ENCODE measurements around the gene MIEF1. TPM values are rescaled to one million over a fixed set of nuclear protein-coding genes. Genes with fewer than 3 reads are reported as not detected.

The MIEF1 gene
- total and polyA plus RNA-seq, 7 experiments from 2014 or later, result 17.5 to 42.3 (median 33.2) TPM

DNA sequence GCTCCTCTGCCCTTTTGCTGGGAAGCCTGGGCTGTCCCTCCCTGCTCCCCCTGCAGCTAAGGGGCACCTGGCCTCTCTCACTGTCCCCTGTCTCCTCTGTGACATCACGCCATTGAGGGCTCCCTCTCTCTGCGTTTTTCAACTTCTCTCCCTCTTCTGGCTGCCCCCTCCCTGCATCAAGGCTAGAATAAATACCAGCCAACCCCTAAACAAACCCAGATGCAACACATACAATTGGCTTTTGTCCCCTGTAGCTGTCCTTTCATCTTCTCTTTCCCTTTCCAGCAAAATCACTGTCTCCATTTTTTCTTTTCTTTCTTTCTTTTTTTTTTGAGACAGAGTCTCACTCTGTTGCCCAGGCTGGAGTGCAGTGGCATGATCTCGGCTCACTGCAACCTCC is 3.3 kb upstream of the MIEF1 start:
- H3K36me3 ChIP-seq (ENCODE audit: control insufficient read depth in 2 of 3, insufficient read depth in 3 of 3, low read length in 3 of 3), result peaks cover 0 to 5% (median under 1%) of the 10 kb centered on the region in 3 experiments
- ATAC-seq, result no peak
- no peaks in the 10 kb centered on the region for H3K27me3 ChIP-seq (ENCODE audit: control insufficient read depth in 2 of 2, insufficient read depth in 2 of 2, low read length in 2 of 2)
- ChIA-PET CTCF (interaction anchor here (7.3 kb wide), 1 partner anchor 31 kb away, joined by 120 read pairs; the partner anchor contains the start of gene RPS19BP1), POLR2A (interaction anchor here (0.6 to 1.9 kb wide), 4 partner anchors 22 to 1097 kb away, joined by 3 to 4 read pairs (median 3); partner anchors contain the start of gene ATF4)
- DNase-seq, result no peak
- Mint-ChIP-seq H3K27me3 (peaks cover 0 to 7% (median 0%) of the 10 kb centered on the region in 5 donors), H3K4me3 (no peak overlapping the region), H3K9me3 (no peaks in the 10 kb centered on the region), H3K36me3 (peaks cover 0 to 3% (median 0%) of the 10 kb centered on the region in 5 donors), H3K4me1 (peaks cover 14 to 36% (median 30%) of the 10 kb centered on the region in 7 donors), H3K27ac (no peak overlapping the region)
- no peak overlapping the region for H3K4me3 ChIP-seq (ENCODE audit: low read length)
- intact Hi-C loops (cut with micrococcal nuclease), result loop anchor here in 1 of 2 donors (5.0 kb wide), 1 partner anchor 523 kb away; no protein-coding TSS in a partner anchor
- H3K9me3 ChIP-seq (ENCODE audit: control insufficient read depth in 2 of 3, low read length in 3 of 3), result no peaks in the 10 kb centered on the region
- H3K27ac ChIP-seq (ENCODE audit: low read depth, low read length), result no peak overlapping the region
- peaks cover 10 to 11% of the 10 kb centered on the region in 2 donors for H3K4me1 ChIP-seq (ENCODE audit: control insufficient read depth in 2 of 2, insufficient read depth in 2 of 2, low read length in 2 of 2)

DNA sequence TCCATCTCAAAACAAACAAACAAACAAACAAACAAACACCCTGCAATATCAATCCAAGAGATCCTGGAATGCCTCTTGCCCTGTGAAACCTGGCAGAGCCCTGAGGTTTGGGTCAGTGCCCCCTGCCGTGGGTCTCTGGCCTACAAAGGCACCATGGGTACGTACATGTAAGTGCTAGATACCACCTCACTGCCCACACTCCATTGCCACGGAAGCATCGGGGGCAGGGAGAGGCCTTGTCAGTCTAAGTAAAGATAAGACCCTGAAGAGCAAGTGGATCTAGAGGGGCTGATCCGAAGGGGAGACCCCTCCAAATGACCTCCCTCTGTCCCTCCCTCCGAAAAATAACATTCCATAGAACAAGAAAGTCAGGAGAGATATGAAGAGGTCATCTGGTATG is 2.0 kb upstream of the MIEF1 start:
- Histone ChIP-seq H3K4me1 (ENCODE audit: control insufficient read depth in 2 of 2, insufficient read depth in 2 of 2, low read length in 2 of 2) (peaks cover 15 to 16% of the 10 kb centered on the region in 2 donors), H3K27me3 (ENCODE audit: control insufficient read depth in 2 of 2, insufficient read depth in 2 of 2, low read length in 2 of 2) (no peaks in the 10 kb centered on the region), H3K36me3 (ENCODE audit: control insufficient read depth in 2 of 3, insufficient read depth in 3 of 3, low read length in 3 of 3) (peaks cover 8 to 18% (median 11%) of the 10 kb centered on the region in 3 experiments), H3K4me3 (ENCODE audit: low read length) (no peak overlapping the region), H3K9me3 (ENCODE audit: control insufficient read depth in 2 of 3, low read length in 3 of 3) (no peaks in the 10 kb centered on the region), H3K27ac (ENCODE audit: low read depth, low read length) (no peak overlapping the region)
- Mint-ChIP-seq H3K4me1 (peaks cover 10 to 46% (median 36%) of the 10 kb centered on the region in 7 donors), H3K4me3 (peak overlapping the region in 1 of 10 donors; percentile 61), H3K27me3 (peaks cover 0 to 7% (median 0%) of the 10 kb centered on the region in 5 donors), H3K27ac (peak overlapping the region in 4 of 9 donors; percentile 7 to 93 (median 45)), H3K9me3 (no peaks in the 10 kb centered on the region), H3K36me3 (peaks cover 0 to 8% (median 0%) of the 10 kb centered on the region in 5 donors)
- no peak for DNase-seq
- CTCF ChIA-PET, result interaction anchor here (1.0 to 2.0 kb wide), 2 partner anchors 29 to 82 kb away, joined by 3 to 5 read pairs; no protein-coding TSS in a partner anchor
- no peak for ATAC-seq
- intact Hi-C loops (cut with micrococcal nuclease), result no loop called here
- POLR2A ChIA-PET, result interaction anchor here (1.2 kb wide), 1 partner anchor 8 kb away, joined by 7 read pairs; no protein-coding TSS in a partner anchor

GRCh38 chr22:39501644-39502108 is 414 bp upstream of the MIEF1 start:
- ATAC-seq, result no peak
- H3K4me1 Mint-ChIP-seq, result peaks cover 21 to 52% (median 45%) of the 10 kb centered on the region in 7 donors
- POLR2A ChIA-PET, result interaction anchor here (0.6 to 7.9 kb wide), 15 partner anchors 11 to 542 kb away, joined by 3 to 93 read pairs (median 6); partner anchors contain the start of genes ATF4, RPL3, RPS19BP1 and TAB1

GRCh38 chr22:39502789-39503409 is 809 bp downstream of the MIEF1 start:
- Histone ChIP-seq H3K27me3 (ENCODE audit: control insufficient read depth in 2 of 2, insufficient read depth in 2 of 2, low read length in 2 of 2) (no peaks in the 10 kb centered on the region), H3K4me1 (ENCODE audit: control insufficient read depth in 2 of 2, insufficient read depth in 2 of 2, low read length in 2 of 2) (peaks cover 16 to 21% of the 10 kb centered on the region in 2 donors), H3K36me3 (ENCODE audit: control insufficient read depth in 2 of 3, insufficient read depth in 3 of 3, low read length in 3 of 3) (peaks cover 17 to 46% (median 25%) of the 10 kb centered on the region in 3 experiments), H3K27ac (ENCODE audit: low read depth, low read length) (peak overlapping the region; percentile 79), H3K4me3 (ENCODE audit: low read length) (peak overlapping the region; percentile 59), H3K9me3 (ENCODE audit: control insufficient read depth in 2 of 3, low read length in 3 of 3) (no peaks in the 10 kb centered on the region)
- Mint-ChIP-seq H3K27me3 (peaks cover 0 to 6% (median 0%) of the 10 kb centered on the region in 5 donors), H3K36me3 (peaks cover 4 to 26% (median 15%) of the 10 kb centered on the region in 5 donors), H3K27ac (peak overlapping the region; percentile 75 to 97 (median 86)), H3K9me3 (no peaks in the 10 kb centered on the region), H3K4me1 (peaks cover 23 to 52% (median 43%) of the 10 kb centered on the region in 7 donors), H3K4me3 (peak overlapping the region; percentile 75 to 100 (median 94))
- ChIA-PET CTCF (interaction anchor here (0.7 to 2.4 kb wide), 4 partner anchors 12 to 932 kb away, joined by 3 to 7 read pairs (median 3); no protein-coding TSS in a partner anchor), POLR2A (interaction anchor here (1.0 to 7.9 kb wide), 9 partner anchors 8 to 541 kb away, joined by 3 to 93 read pairs (median 10); partner anchors contain the start of genes ATF4, RPL3 and TAB1)
- intact Hi-C loops (cut with micrococcal nuclease), result loop anchor here (1.0 kb wide), 5 partner anchors 13 to 541 kb away; partner anchors contain the start of genes ATF4 (in 2 of the 2), RPS19BP1 (in 2 of the 2) and TAB1 (in 1 of the 2)
- ATAC-seq, result no peak
- DNase-seq, result no peak

More at GRCh38 chr22:39501644-39502108, 414 bp upstream of the MIEF1 start:
- H3K27me3 ChIP-seq (ENCODE audit: control insufficient read depth in 2 of 2, insufficient read depth in 2 of 2, low read length in 2 of 2), result no peaks in the 10 kb centered on the region
- peaks cover 16 to 21% of the 10 kb centered on the region in 2 donors for H3K4me1 ChIP-seq (ENCODE audit: control insufficient read depth in 2 of 2, insufficient read depth in 2 of 2, low read length in 2 of 2)
- no peaks in the 10 kb centered on the region for H3K9me3 ChIP-seq (ENCODE audit: control insufficient read depth in 2 of 3, low read length in 3 of 3)
- peak overlapping the region; percentile 59 for H3K4me3 ChIP-seq (ENCODE audit: low read length)
- peak overlapping the region; percentile 79 for H3K27ac ChIP-seq (ENCODE audit: low read depth, low read length)
- H3K36me3 ChIP-seq (ENCODE audit: control insufficient read depth in 2 of 3, insufficient read depth in 3 of 3, low read length in 3 of 3), result peaks cover 15 to 34% (median 24%) of the 10 kb centered on the region in 3 experiments
- CTCF ChIA-PET, result interaction anchor here (0.6 to 2.4 kb wide), 6 partner anchors 8 to 87 kb away, joined by 3 to 7 read pairs (median 4); partner anchors contain the start of gene ATF4
- H3K27me3 Mint-ChIP-seq, result peaks cover 0 to 7% (median 0%) of the 10 kb centered on the region in 5 donors
- no peaks in the 10 kb centered on the region for H3K9me3 Mint-ChIP-seq
- peaks cover 4 to 23% (median 12%) of the 10 kb centered on the region in 5 donors for H3K36me3 Mint-ChIP-seq
- H3K4me3 Mint-ChIP-seq, result peak overlapping the region; percentile 75 to 100 (median 94)
- peak in 1 of 9 donors; percentile 14 for DNase-seq
- H3K27ac Mint-ChIP-seq, result peak overlapping the region; percentile 86 to 97 (median 96)
- intact Hi-C loops (cut with micrococcal nuclease), result loop anchor here (1.0 kb wide), 5 partner anchors 11 to 543 kb away; partner anchors contain the start of genes ATF4 (in 2 of the 2), RPS19BP1 (in 2 of the 2) and TAB1 (in 1 of the 2)

DNA sequence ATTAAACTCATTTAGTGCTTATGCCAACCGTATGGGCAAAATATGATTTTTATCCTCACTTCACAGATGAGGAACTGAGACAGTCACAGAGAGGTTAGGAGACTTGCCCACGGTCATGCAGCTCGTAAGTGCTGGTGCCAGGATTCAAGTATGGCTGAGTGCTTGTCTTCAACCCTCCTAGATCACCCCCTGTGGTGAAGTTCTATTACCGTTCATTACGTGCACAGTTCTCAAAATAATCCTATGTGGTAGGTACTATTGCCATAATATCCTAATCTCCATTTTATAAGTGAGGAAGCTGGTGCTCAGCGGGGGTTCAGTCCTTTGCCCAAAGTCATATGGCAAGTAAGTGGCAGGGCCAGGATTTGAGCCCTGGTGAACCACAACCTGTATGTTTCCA is 1.5 kb downstream of the MIEF1 start:
- Mint-ChIP-seq H3K9me3 (no peaks in the 10 kb centered on the region), H3K27me3 (peaks cover 0 to 3% (median 0%) of the 10 kb centered on the region in 5 donors), H3K36me3 (peaks cover 10 to 33% (median 20%) of the 10 kb centered on the region in 5 donors), H3K27ac (peak overlapping the region; percentile 36 to 93 (median 66)), H3K4me3 (peak overlapping the region; percentile 70 to 100 (median 93)), H3K4me1 (peaks cover 28 to 58% (median 49%) of the 10 kb centered on the region in 7 donors)
- DNase-seq (no peak), ATAC-seq (no peak)
- peak overlapping the region; percentile 59 for H3K4me3 ChIP-seq (ENCODE audit: low read length)
- H3K4me1 ChIP-seq (ENCODE audit: control insufficient read depth in 2 of 2, insufficient read depth in 2 of 2, low read length in 2 of 2), result peaks cover 20 to 21% of the 10 kb centered on the region in 2 donors
- peak overlapping the region; percentile 79 for H3K27ac ChIP-seq (ENCODE audit: low read depth, low read length)
- POLR2A ChIA-PET, result interaction anchor here (0.6 to 7.9 kb wide), 7 partner anchors 9 to 541 kb away, joined by 3 to 93 read pairs (median 6); partner anchors contain the start of gene ATF4
- no peaks in the 10 kb centered on the region for H3K9me3 ChIP-seq (ENCODE audit: control insufficient read depth in 2 of 3, low read length in 3 of 3)
- intact Hi-C loops (cut with micrococcal nuclease), result no loop called here
- H3K36me3 ChIP-seq (ENCODE audit: control insufficient read depth in 2 of 3, insufficient read depth in 3 of 3, low read length in 3 of 3), result peaks cover 25 to 53% (median 25%) of the 10 kb centered on the region in 3 experiments
- no peaks in the 10 kb centered on the region for H3K27me3 ChIP-seq (ENCODE audit: control insufficient read depth in 2 of 2, insufficient read depth in 2 of 2, low read length in 2 of 2)
- CTCF ChIA-PET, result interaction anchor here (0.6 to 2.4 kb wide), 4 partner anchors 11 to 334 kb away, joined by 3 to 8 read pairs (median 5); no protein-coding TSS in a partner anchor

DNA sequence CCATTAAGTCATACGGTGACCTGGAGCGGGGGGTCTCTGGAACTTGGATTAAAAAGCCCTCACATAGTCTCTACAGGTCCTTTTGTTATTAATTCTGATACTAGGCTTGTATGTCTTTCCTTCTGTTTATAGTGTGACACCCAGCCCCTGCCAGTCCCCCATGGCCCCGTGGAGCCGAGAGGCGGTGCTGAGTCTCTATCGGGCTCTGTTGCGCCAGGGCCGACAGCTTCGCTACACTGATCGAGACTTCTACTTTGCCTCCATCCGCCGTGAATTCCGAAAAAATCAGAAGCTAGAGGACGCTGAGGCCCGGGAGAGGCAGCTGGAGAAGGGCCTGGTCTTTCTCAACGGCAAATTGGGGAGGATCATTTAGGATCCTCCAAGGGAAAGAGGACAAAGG is 2.0 kb downstream of the MIEF1 start:
- H3K9me3 Mint-ChIP-seq, result no peaks in the 10 kb centered on the region
- ChIA-PET CTCF (interaction anchor here (0.6 to 1.8 kb wide), 3 partner anchors 11 to 334 kb away, joined by 3 to 8 read pairs (median 3); no protein-coding TSS in a partner anchor), POLR2A (interaction anchor here (0.6 to 7.9 kb wide), 6 partner anchors 10 to 104 kb away, joined by 3 to 93 read pairs (median 6); partner anchors contain the start of genes ATF4 and TAB1)
- Histone ChIP-seq H3K36me3 (ENCODE audit: control insufficient read depth in 2 of 3, insufficient read depth in 3 of 3, low read length in 3 of 3) (peaks cover 25 to 57% (median 25%) of the 10 kb centered on the region in 3 experiments), H3K27me3 (ENCODE audit: control insufficient read depth in 2 of 2, insufficient read depth in 2 of 2, low read length in 2 of 2) (no peaks in the 10 kb centered on the region), H3K4me1 (ENCODE audit: control insufficient read depth in 2 of 2, insufficient read depth in 2 of 2, low read length in 2 of 2) (peaks cover 20 to 21% of the 10 kb centered on the region in 2 donors), H3K4me3 (ENCODE audit: low read length) (no peak overlapping the region), H3K9me3 (ENCODE audit: control insufficient read depth in 2 of 3, low read length in 3 of 3) (no peaks in the 10 kb centered on the region), H3K27ac (ENCODE audit: low read depth, low read length) (no peak overlapping the region)
- intact Hi-C loops (cut with micrococcal nuclease), result no loop called here
- ATAC-seq, result no peak
- H3K27me3 Mint-ChIP-seq, result no peaks in the 10 kb centered on the region
- DNase-seq, result no peak
- peaks cover 11 to 34% (median 20%) of the 10 kb centered on the region in 5 donors for H3K36me3 Mint-ChIP-seq
- peak overlapping the region in 9 of 10 donors; percentile 75 to 100 (median 94) for H3K4me3 Mint-ChIP-seq
- H3K27ac Mint-ChIP-seq, result peak overlapping the region in 5 of 9 donors; percentile 25 to 93 (median 86)
- H3K4me1 Mint-ChIP-seq, result peaks cover 31 to 59% (median 51%) of the 10 kb centered on the region in 7 donors
